K562 (cell line): Measurements from ENCODE around the gene CYP46A1. TPM values are rescaled to one million over a fixed set of nuclear protein-coding genes. Genes with fewer than 3 reads are reported as not detected.

Experiments used
- ATAC-seq: fragments of 200-7000 bp; cut with Tn5 transposase; 3 replicates; pipeline ENCODE4 v1.9.1; 2020; ENCODE audit warnings: moderate library complexity
- BruUV-seq: library from RNA; stranded (reverse); fragments of 400-500 nt; replicated peaks from 2 replicates; lab custom pipeline; 2021; lab: Mats Ljungman, UMichigan
- CTCF ChIA-PET: fragments of 300-600 bp; formaldehyde crosslinking; extraction: SDS; loops from one replicate; lab custom pipeline; 2021; ENCODE audit warnings: low intra/inter-chr PET ratio; lab: Yijun Ruan, JAX
- POLR2A ChIA-PET: fragments of 300-600, 350-650 bp; sonication (Branson Sonifier 250); formaldehyde crosslinking; extraction: SDS; loops from one replicate; lab custom pipeline; 2021; ENCODE audit warnings: antibody characterized with exemption, inconsistent platforms; lab: Yijun Ruan, JAX
- DNase-seq, 4 experiments: peaks; one replicate each; pipeline versions ENCODE4 v3.0.0 to v3.0.0-alpha.2; 2011 to 2018; ENCODE audit warnings: low spot score in 3 of 4, mixed read lengths in 3 of 4; ENCODE audit errors: extremely low read depth in 1 of 4
- FAIRE-seq: peaks from 2 replicates; lab custom pipeline; 2011; peaks lifted over from hg19 to GRCh38; lab: Jason Lieb, UNC
- H2AFZ ChIP-seq: 2 replicates; pipeline ENCODE4 v1.6.0; 2011; ENCODE audit warnings: low read depth, low read length, control low read depth, inconsistent platforms
- H3K27ac ChIP-seq: fragments of 200-600 bp; 3 replicates; pipeline ENCODE4 v1.8.0; 2011; ENCODE audit warnings: low read depth, mild to moderate bottlenecking, control low read depth, inconsistent platforms, low read length, moderate library complexity, mixed read lengths; ENCODE audit errors: extremely low read depth
- H3K27me3 ChIP-seq, 2 experiments: fragments of 300-600 bp in 1 of 2; 2 replicates in 1 of 2; 3 replicates in 1 of 2; pipeline versions ENCODE4 v1.6.0 to v1.8.0; 2011; ENCODE audit warnings: inconsistent platforms in 2 of 2, low read length in 2 of 2, mild to moderate bottlenecking in 1 of 2, mixed read lengths in 1 of 2, moderate library complexity in 1 of 2; ENCODE audit not compliant: control insufficient read depth in 2 of 2, insufficient read depth in 2 of 2
- H3K36me3 ChIP-seq: fragments of 300-600 bp; 3 replicates; pipeline ENCODE4 v1.8.0; 2011; ENCODE audit warnings: mild to moderate bottlenecking, low read length, inconsistent platforms; ENCODE audit not compliant: control insufficient read depth, insufficient read depth
- H3K4me1 ChIP-seq, 2 experiments: fragments of 200-600 bp in 1 of 2; replicated peaks in 1 of 2; 2 replicates in 1 of 2; 3 replicates in 1 of 2; pipeline versions ENCODE4 v1.5.1 to v1.8.0; 2011; ENCODE audit warnings: inconsistent platforms in 2 of 2, low read length in 2 of 2, mild to moderate bottlenecking in 1 of 2, mixed read lengths in 1 of 2, moderate library complexity in 1 of 2; ENCODE audit not compliant: control insufficient read depth in 2 of 2, insufficient read depth in 2 of 2
- H3K4me2 ChIP-seq: 2 replicates; pipeline ENCODE4 v1.6.1; 2011; ENCODE audit warnings: low read length, control low read depth, inconsistent platforms, mixed read lengths; ENCODE audit not compliant: insufficient read depth
- H3K4me3 ChIP-seq: fragments of 200-600 bp; sonication (generic), shearing (Covaris generic); 2 replicates; pipeline ENCODE4 v1.5.1; 2016; ENCODE audit warnings: control low read depth, inconsistent platforms
- H3K79me2 ChIP-seq: fragments of 200-600 bp; 3 replicates; pipeline ENCODE4 v1.8.0; 2011; ENCODE audit warnings: low read length, inconsistent platforms; ENCODE audit not compliant: control insufficient read depth, insufficient read depth
- H3K9ac ChIP-seq, 2 experiments: 2 replicates each; pipeline versions ENCODE4 v1.6.0 to v1.6.1; 2011; ENCODE audit warnings: low read depth in 2 of 2, low read length in 2 of 2, control low read depth in 1 of 2, inconsistent platforms in 1 of 2, mild to moderate bottlenecking in 1 of 2, mixed read lengths in 1 of 2; ENCODE audit not compliant: insufficient read depth in 1 of 2
- H3K9me1 ChIP-seq: one replicate; pipeline ENCODE4 v1.6.0; 2011; ENCODE audit warnings: inconsistent platforms, mild to moderate bottlenecking, low read length, moderate library complexity; ENCODE audit not compliant: control insufficient read depth, insufficient read depth
- H3K9me3 ChIP-seq: replicated peaks from 2 replicates; pipeline ENCODE4 v1.5.1; 2011; ENCODE audit warnings: low read depth, low read length, inconsistent platforms; ENCODE audit not compliant: control insufficient read depth, insufficient read depth
- H4K20me1 ChIP-seq: replicated peaks from 2 replicates; pipeline ENCODE4 v1.6.1; 2011; ENCODE audit warnings: low read length, inconsistent platforms, mixed read lengths; ENCODE audit not compliant: control insufficient read depth, insufficient read depth
- CBFA2T2 ChIP-seq: fragments of 450-650 bp; conservative IDR thresholded peaks from 2 replicates; pipeline ENCODE4 v1.6.1; 2017; ENCODE audit warnings: mild to moderate bottlenecking
- POLR2A ChIP-seq: fragments of 450-650 bp; conservative IDR thresholded peaks from 2 replicates; pipeline ENCODE4 v1.6.1; 2016
- POU5F1 ChIP-seq: fragments of 150-350 bp; IDR thresholded peaks from 2 replicates; pipeline ENCODE4 v1.6.1; 2014; ENCODE audit warnings: borderline replicate concordance, low read length, low read depth, mild to moderate bottlenecking; ENCODE audit not compliant: partially characterized antibody
- RBM17 ChIP-seq: fragments of 200-400 bp; formaldehyde crosslinking; IDR thresholded peaks from 2 replicates; pipeline ENCODE4 v1.6.1; 2017; ENCODE audit warnings: low read depth, mild to moderate bottlenecking, low read length, borderline replicate concordance
- ZNF311 ChIP-seq: fragments of 250-450 bp; sonication (Bioruptor Pico); IDR thresholded peaks from 2 replicates; pipeline ENCODE4 v1.4.0; 2020; ENCODE audit warnings: mild to moderate bottlenecking, moderate library complexity
- WGBS: fragments of 100-300 bp; shearing (Covaris generic); methylation state at CpG from one replicate; pipeline ENCODE4 v1.1.6; 2016; ENCODE audit warnings: low coverage, mixed read lengths; ENCODE audit not compliant: insufficient coverage; ENCODE audit errors: missing lambda C conversion rate; 5-methylcytosine and 5-hydroxymethylcytosine counted together
- in situ Hi-C: fragments of 300-500 bp; cut with MboI; formaldehyde crosslinking; loops from 4 replicates; pipeline ENCODE4 v1.15.0; 2018; ENCODE audit warnings: inconsistent platforms, mixed read lengths
- intact Hi-C: fragments of 100-400 bp; cut with micrococcal nuclease; formaldehyde crosslinking; loops from 2 replicates; pipeline ENCODE4 v1.14.2; 2022
- polyA plus RNA-seq, 8 experiments: library from polyadenylated mRNA; depleted of rRNA in 4 of 8; stranded (reverse) in 5 of 8; unstranded in 3 of 8; fragments of >200 nt; fragmentation: Nextera tagmentation in 2 of 8; fragmentation: Illumina TruSeq in 1 of 8; extraction: Ambion mirVana in 2 of 8; extraction: Trizol in 1 of 8; gene quantifications; 2 replicates each; pipeline versions ENCODE4 v1.2.1 to v1.2.3, GENCODE V29; 2011 to 2014; ENCODE audit warnings: inconsistent platforms in 1 of 8, missing spikeins in 1 of 8
- total RNA-seq, 7 experiments: library from RNA; depleted of rRNA in 6 of 7; stranded (reverse); fragments of >200 nt in 6 of 7; fragmentation: Illumina TruSeq in 2 of 7; extraction: Trizol in 2 of 7; gene quantifications; 2 replicates each; pipeline versions ENCODE4 v1.2.1 to v1.2.3, GENCODE V29; 2011 to 2021; ENCODE audit warnings: low replicate concordance in 1 of 7
- TF ChIP-seq, protein P1 (sequence below): fragments of 450-650 bp; IDR thresholded peaks from 2 replicates; pipeline ENCODE4 v1.6.1; 2016; ENCODE audit warnings: mild to moderate bottlenecking, moderate library complexity

The CYP46A1 gene
- total and polyA plus RNA-seq, 9 of the 15 experiments (the other 6 are each of a cell fraction or from before 2014, with no cell fraction given) = not detected

DNA sequence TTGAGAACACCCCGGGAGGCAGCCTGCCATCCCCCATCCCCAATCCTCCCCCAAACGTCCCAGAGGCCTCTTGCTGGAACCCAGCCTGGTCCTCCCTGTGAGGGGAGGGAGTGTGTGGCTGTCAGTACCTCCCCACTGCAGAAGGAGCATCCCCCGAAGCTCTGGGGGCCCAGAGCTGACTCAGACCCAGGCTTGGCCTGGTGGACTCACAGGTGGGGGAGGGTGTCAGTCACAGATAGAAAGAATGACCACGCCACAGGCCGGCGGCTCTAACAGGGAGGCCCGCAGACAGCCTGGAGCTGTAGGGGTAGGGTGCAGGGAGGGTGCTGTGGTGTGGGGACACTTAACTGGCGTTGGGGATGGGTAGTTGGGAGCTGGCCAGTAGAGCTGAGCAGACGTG is 33.9 kb upstream of the CYP46A1 start:
- Histone ChIP-seq H3K27me3 (peaks cover 3 to 61% of the 10 kb centered on the region in 2 experiments; a peak in 4 of 5 replicates), H3K36me3 (no peaks in the 10 kb centered on the region), H3K4me2 (no peak overlapping the region), H3K9me1 (no peaks in the 10 kb centered on the region), H3K4me3 (no peak overlapping the region), H3K79me2 (no peaks in the 10 kb centered on the region), H2AFZ (no peak overlapping the region), H4K20me1 (peaks cover 5% of the 10 kb centered on the region; the same call in 1 of the 2 replicates), H3K9ac (no peak overlapping the region), H3K27ac (no peak overlapping the region), H3K4me1 (peaks cover 0 to 8% of the 10 kb centered on the region in 2 experiments; a peak in 2 of 5 replicates), H3K9me3 (no peaks in the 10 kb centered on the region)
- BruUV-seq = no TSS peak
- ChIA-PET CTCF (no interaction called here), POLR2A (no interaction called here)
- intact Hi-C loops (no loop called here), in situ Hi-C loops (no loop called here)
- TF ChIP-seq RBM17 (no peak), ZNF311 (no peak), CBFA2T2 (no peak), POU5F1 (no peak), POLR2A (no peak)
- TF ChIP-seq, protein P1, sequence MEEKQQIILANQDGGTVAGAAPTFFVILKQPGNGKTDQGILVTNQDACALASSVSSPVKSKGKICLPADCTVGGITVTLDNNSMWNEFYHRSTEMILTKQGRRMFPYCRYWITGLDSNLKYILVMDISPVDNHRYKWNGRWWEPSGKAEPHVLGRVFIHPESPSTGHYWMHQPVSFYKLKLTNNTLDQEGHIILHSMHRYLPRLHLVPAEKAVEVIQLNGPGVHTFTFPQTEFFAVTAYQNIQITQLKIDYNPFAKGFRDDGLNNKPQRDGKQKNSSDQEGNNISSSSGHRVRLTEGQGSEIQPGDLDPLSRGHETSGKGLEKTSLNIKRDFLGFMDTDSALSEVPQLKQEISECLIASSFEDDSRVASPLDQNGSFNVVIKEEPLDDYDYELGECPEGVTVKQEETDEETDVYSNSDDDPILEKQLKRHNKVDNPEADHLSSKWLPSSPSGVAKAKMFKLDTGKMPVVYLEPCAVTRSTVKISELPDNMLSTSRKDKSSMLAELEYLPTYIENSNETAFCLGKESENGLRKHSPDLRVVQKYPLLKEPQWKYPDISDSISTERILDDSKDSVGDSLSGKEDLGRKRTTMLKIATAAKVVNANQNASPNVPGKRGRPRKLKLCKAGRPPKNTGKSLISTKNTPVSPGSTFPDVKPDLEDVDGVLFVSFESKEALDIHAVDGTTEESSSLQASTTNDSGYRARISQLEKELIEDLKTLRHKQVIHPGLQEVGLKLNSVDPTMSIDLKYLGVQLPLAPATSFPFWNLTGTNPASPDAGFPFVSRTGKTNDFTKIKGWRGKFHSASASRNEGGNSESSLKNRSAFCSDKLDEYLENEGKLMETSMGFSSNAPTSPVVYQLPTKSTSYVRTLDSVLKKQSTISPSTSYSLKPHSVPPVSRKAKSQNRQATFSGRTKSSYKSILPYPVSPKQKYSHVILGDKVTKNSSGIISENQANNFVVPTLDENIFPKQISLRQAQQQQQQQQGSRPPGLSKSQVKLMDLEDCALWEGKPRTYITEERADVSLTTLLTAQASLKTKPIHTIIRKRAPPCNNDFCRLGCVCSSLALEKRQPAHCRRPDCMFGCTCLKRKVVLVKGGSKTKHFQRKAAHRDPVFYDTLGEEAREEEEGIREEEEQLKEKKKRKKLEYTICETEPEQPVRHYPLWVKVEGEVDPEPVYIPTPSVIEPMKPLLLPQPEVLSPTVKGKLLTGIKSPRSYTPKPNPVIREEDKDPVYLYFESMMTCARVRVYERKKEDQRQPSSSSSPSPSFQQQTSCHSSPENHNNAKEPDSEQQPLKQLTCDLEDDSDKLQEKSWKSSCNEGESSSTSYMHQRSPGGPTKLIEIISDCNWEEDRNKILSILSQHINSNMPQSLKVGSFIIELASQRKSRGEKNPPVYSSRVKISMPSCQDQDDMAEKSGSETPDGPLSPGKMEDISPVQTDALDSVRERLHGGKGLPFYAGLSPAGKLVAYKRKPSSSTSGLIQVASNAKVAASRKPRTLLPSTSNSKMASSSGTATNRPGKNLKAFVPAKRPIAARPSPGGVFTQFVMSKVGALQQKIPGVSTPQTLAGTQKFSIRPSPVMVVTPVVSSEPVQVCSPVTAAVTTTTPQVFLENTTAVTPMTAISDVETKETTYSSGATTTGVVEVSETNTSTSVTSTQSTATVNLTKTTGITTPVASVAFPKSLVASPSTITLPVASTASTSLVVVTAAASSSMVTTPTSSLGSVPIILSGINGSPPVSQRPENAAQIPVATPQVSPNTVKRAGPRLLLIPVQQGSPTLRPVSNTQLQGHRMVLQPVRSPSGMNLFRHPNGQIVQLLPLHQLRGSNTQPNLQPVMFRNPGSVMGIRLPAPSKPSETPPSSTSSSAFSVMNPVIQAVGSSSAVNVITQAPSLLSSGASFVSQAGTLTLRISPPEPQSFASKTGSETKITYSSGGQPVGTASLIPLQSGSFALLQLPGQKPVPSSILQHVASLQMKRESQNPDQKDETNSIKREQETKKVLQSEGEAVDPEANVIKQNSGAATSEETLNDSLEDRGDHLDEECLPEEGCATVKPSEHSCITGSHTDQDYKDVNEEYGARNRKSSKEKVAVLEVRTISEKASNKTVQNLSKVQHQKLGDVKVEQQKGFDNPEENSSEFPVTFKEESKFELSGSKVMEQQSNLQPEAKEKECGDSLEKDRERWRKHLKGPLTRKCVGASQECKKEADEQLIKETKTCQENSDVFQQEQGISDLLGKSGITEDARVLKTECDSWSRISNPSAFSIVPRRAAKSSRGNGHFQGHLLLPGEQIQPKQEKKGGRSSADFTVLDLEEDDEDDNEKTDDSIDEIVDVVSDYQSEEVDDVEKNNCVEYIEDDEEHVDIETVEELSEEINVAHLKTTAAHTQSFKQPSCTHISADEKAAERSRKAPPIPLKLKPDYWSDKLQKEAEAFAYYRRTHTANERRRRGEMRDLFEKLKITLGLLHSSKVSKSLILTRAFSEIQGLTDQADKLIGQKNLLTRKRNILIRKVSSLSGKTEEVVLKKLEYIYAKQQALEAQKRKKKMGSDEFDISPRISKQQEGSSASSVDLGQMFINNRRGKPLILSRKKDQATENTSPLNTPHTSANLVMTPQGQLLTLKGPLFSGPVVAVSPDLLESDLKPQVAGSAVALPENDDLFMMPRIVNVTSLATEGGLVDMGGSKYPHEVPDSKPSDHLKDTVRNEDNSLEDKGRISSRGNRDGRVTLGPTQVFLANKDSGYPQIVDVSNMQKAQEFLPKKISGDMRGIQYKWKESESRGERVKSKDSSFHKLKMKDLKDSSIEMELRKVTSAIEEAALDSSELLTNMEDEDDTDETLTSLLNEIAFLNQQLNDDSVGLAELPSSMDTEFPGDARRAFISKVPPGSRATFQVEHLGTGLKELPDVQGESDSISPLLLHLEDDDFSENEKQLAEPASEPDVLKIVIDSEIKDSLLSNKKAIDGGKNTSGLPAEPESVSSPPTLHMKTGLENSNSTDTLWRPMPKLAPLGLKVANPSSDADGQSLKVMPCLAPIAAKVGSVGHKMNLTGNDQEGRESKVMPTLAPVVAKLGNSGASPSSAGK = no peak
- WGBS = 2% methylated on average over 6 of the region's 9 CpGs
- FAIRE-seq (no peak), ATAC-seq (no peak), DNase-seq (no peak)
